ENCODE data around the gene ADAM19.

GRCh38 chr5:157516626-157517325 is 58.8 kb downstream of the ADAM19 start:
- TF ChIP-seq EZH2 (IDR thresholded peaks at IDR 0.05) (no peak), POLR2AphosphoS5 (IDR thresholded peaks at IDR 0.05; ENCODE audit: borderline replicate concordance, low read depth, low read length) (no peak), FOXP2 (optimal IDR thresholded peaks at IDR 0.05; ENCODE audit: control extremely low read depth, extremely low read length, insufficient read depth) (no peak)
